HEK293T (cell line): ENCODE measurements around the gene LAMP1.
"Not testable (repeated sequence)": the region's sequence is repeated elsewhere in the genome, so short reads cannot be mapped to it uniquely, and the experiment has no call there.

Source experiments
- CTCF ChIA-PET: fragments of 350-600 bp; formaldehyde crosslinking; extraction: SDS; loops from one replicate; lab custom pipeline; 2021; ENCODE audit warnings: antibody characterized with exemption, inconsistent platforms; lab: Yijun Ruan, JAX
- POLR2A ChIA-PET: fragments of 350-600 bp; formaldehyde crosslinking; extraction: SDS; loops from one replicate; lab custom pipeline; 2020; ENCODE audit warnings: antibody characterized with exemption, inconsistent platforms; lab: Yijun Ruan, JAX
- DNase-seq: peaks from one replicate; pipeline ENCODE4 v3.0.0; 2012; ENCODE audit warnings: mixed read lengths; ENCODE audit errors: extremely low spot score
- ARNT ChIP-seq: fragments of 450-650 bp; IDR thresholded peaks from 2 replicates; pipeline ENCODE4 v1.6.1; 2017; ENCODE audit warnings: mild to moderate bottlenecking
- BHLHE40 ChIP-seq: fragments of 450-650 bp; IDR thresholded peaks from 2 replicates; pipeline ENCODE4 v1.6.1; 2016; ENCODE audit warnings: mild to moderate bottlenecking, moderate library complexity, borderline replicate concordance
- CTBP1 ChIP-seq: fragments of 450-650 bp; IDR thresholded peaks from 2 replicates; pipeline ENCODE4 v1.6.1; 2016; ENCODE audit warnings: borderline replicate concordance
- ELF4 ChIP-seq: fragments of 450-650 bp; IDR thresholded peaks from 2 replicates; pipeline ENCODE4 v1.6.1; 2017; ENCODE audit warnings: antibody characterized with exemption
- FOXA1 ChIP-seq: fragments of 450-650 bp; IDR thresholded peaks from 2 replicates; pipeline ENCODE4 v1.6.1; 2016; ENCODE audit warnings: mild to moderate bottlenecking
- FOXK2 ChIP-seq: fragments of 450-650 bp; IDR thresholded peaks from 2 replicates; pipeline ENCODE4 v1.6.1; 2016; ENCODE audit warnings: mild to moderate bottlenecking
- FOXM1 ChIP-seq: fragments of 450-650 bp; IDR thresholded peaks from 2 replicates; pipeline ENCODE4 v1.6.1; 2017; ENCODE audit warnings: mild to moderate bottlenecking, borderline replicate concordance
- HDGF ChIP-seq: fragments of 450-650 bp; IDR thresholded peaks from 2 replicates; pipeline ENCODE4 v1.6.1; 2017; ENCODE audit warnings: antibody characterized with exemption, borderline replicate concordance
- L3MBTL2 ChIP-seq: fragments of 450-650 bp; conservative IDR thresholded peaks from 2 replicates; pipeline ENCODE4 v1.6.1; 2016; ENCODE audit warnings: mild to moderate bottlenecking
- LEF1 ChIP-seq: fragments of 450-650 bp; IDR thresholded peaks from 2 replicates; pipeline ENCODE4 v1.6.1; 2017; ENCODE audit warnings: mild to moderate bottlenecking, borderline replicate concordance
- NFRKB ChIP-seq: fragments of 450-650 bp; IDR thresholded peaks from 2 replicates; pipeline ENCODE4 v1.6.1; 2016; ENCODE audit warnings: mild to moderate bottlenecking, moderate library complexity
- PKNOX1 ChIP-seq: fragments of 450-650 bp; IDR thresholded peaks from 2 replicates; pipeline ENCODE4 v1.6.1; 2016
- SP1 ChIP-seq: fragments of 450-650 bp; IDR thresholded peaks from 2 replicates; pipeline ENCODE4 v1.6.1; 2017
- SUZ12 ChIP-seq: fragments of 450-650 bp; IDR thresholded peaks from 2 replicates; pipeline ENCODE4 v1.6.1; 2016; ENCODE audit warnings: mild to moderate bottlenecking
- TARDBP ChIP-seq: fragments of 450-650 bp; IDR thresholded peaks from 2 replicates; pipeline ENCODE4 v1.6.1; 2016
- ZNF384 ChIP-seq: fragments of 450-650 bp; IDR thresholded peaks from 2 replicates; pipeline ENCODE4 v1.6.1; 2016

Gene LAMP1

GRCh38 chr13:113369189-113369588, 72.2 kb downstream of the LAMP1 start:
- no peak for TF ChIP-seq ELF4
- TF ChIP-seq SUZ12: no peak
- TF ChIP-seq LEF1: no peak
- TF ChIP-seq SP1: no peak
- TF ChIP-seq FOXA1: no peak
- no peak for TF ChIP-seq NFRKB
- no peak for TF ChIP-seq ARNT
- TF ChIP-seq TARDBP: no peak
- TF ChIP-seq PKNOX1: no peak
- no peak for TF ChIP-seq BHLHE40
- TF ChIP-seq FOXM1: no peak
- TF ChIP-seq CTBP1: no peak
- no peak for TF ChIP-seq ZNF384
- no peak for TF ChIP-seq FOXK2
- no peak for TF ChIP-seq L3MBTL2
- no peak for TF ChIP-seq HDGF
- ChIA-PET POLR2A (no interaction called here), CTCF (no interaction called here)
- DNase-seq: no peak

DNA sequence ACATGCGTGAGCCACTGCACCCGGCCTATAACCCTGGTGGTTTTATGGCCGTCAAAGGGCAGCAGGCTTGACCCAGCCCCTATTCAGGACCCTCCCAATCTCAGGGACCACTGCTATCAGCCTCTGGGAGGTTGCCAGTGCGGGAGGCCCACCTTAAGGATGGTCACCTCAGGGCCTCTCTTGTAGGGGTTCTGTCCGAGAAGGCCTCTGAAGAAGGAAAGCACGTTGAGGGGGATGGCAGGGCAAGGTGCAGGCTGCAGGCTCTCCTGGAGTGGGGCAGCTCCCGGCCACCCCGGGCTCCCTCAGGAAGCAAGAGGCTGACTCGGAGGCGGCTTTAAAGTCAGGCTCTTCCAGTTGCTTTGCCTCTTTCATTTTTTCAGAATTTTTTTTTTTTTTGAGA, 72.8 kb downstream of the LAMP1 start:
- ChIA-PET CTCF (no interaction called here), POLR2A (no interaction called here)
- no peak for DNase-seq
- TF ChIP-seq FOXM1 (no peak), L3MBTL2 (no peak), BHLHE40 (no peak)

- CTCF ChIA-PET: no interaction called here
- DNase-seq: no peak
- POLR2A ChIA-PET: no interaction called here
- TF ChIP-seq FOXK2 (no peak), FOXM1 (no peak), CTBP1 (no peak), ARNT (no peak)
Measured at GRCh38 chr13:113371061-113371460, 74.0 kb downstream of the LAMP1 start.

- POLR2A ChIA-PET, CTCF ChIA-PET, DNase-seq: not testable (repeated sequence)
Measured at GRCh38 chr13:113371701-113372100, 74.7 kb downstream of the LAMP1 start.
